ENCODE data around the gene DOCK8. TPM values are rescaled to one million over a fixed set of nuclear protein-coding genes. Genes with fewer than 3 reads are reported as not detected.

The DOCK8 gene
- total RNA-seq, 4 donors from 2014 or later: 22.7 to 49.0 (median 36.7) TPM

- no peak for TF ChIP-seq CTCF (IDR thresholded peaks at IDR 0.05; ENCODE audit: low read depth)
Measured at GRCh38 chr9:366620-367019, 152.0 kb downstream of the DOCK8 start.

- no peak for TF ChIP-seq CTCF (IDR thresholded peaks at IDR 0.05; ENCODE audit: low read depth)
Measured at GRCh38 chr9:370086-370485, 155.4 kb downstream of the DOCK8 start.

- no peak for TF ChIP-seq CTCF (IDR thresholded peaks at IDR 0.05; ENCODE audit: low read depth)
Measured at GRCh38 chr9:371349-371748, 156.7 kb downstream of the DOCK8 start.

- TF ChIP-seq CTCF (IDR thresholded peaks at IDR 0.05; ENCODE audit: low read depth): no peak
Measured at GRCh38 chr9:372128-372527, 157.5 kb downstream of the DOCK8 start.

GRCh38 chr9:373759-374206, 159.1 kb downstream of the DOCK8 start:
- no peak for TF ChIP-seq CTCF (IDR thresholded peaks at IDR 0.05; ENCODE audit: low read depth)

GRCh38 chr9:374736-375135, 160.1 kb downstream of the DOCK8 start:
- no peak for TF ChIP-seq CTCF (IDR thresholded peaks at IDR 0.05; ENCODE audit: low read depth)

- TF ChIP-seq CTCF (IDR thresholded peaks at IDR 0.05; ENCODE audit: low read depth): no peak
Measured at GRCh38 chr9:376115-376514, 161.4 kb downstream of the DOCK8 start.
